HEK293 (cell line): ENCODE results near the gene GLG1.
A peak's percentile ranks its signal among the peaks of the same experiment; 100 is the strongest.
"Not testable (repeated sequence)": the region's sequence is repeated elsewhere in the genome, so short reads cannot be mapped to it uniquely, and the experiment has no call there.

ENCODE experiments used
- CTCF ChIA-PET: fragments of 350-600 bp; formaldehyde crosslinking; extraction: SDS; loops from one replicate; lab custom pipeline; 2021; ENCODE audit warnings: antibody characterized with exemption; lab: Yijun Ruan, JAX
- POLR2A ChIA-PET: fragments of 300-600 bp; formaldehyde crosslinking; extraction: SDS; loops from one replicate; lab custom pipeline; 2020; ENCODE audit warnings: antibody characterized with exemption, inconsistent platforms; lab: Yijun Ruan, JAX
- H3K27ac ChIP-seq: fragments of 200-500 bp; sonication (Bioruptor generic); 2 replicates; pipeline ENCODE4 v1.5.1; 2014; ENCODE audit warnings: low read depth, low read length, control low read depth, inconsistent platforms; ENCODE audit errors: extremely low read depth
- H3K36me3 ChIP-seq, 2 experiments: fragments of 200-500 bp in 1 of 2; sonication (Bioruptor generic) in 1 of 2; 1 replicate in 1 of 2; 2 replicates in 1 of 2; pipeline ENCODE4 v1.5.1; 2014 to 2017; ENCODE audit warnings: inconsistent platforms in 2 of 2, low read length in 2 of 2; ENCODE audit not compliant: control insufficient read depth in 2 of 2, insufficient read depth in 1 of 2
- H3K4me1 ChIP-seq: fragments of 200-500 bp; sonication (Bioruptor generic); 2 replicates; pipeline ENCODE4 v1.5.1; 2014; ENCODE audit warnings: mild to moderate bottlenecking, low read length, inconsistent platforms; ENCODE audit not compliant: control insufficient read depth, insufficient read depth
- H3K4me3 ChIP-seq: 2 replicates; pipeline ENCODE4 v1.5.1; 2011; ENCODE audit warnings: low read depth, mild to moderate bottlenecking, control low read depth, low read length, moderate library complexity
- H3K9me3 ChIP-seq: fragments of 200-500 bp; sonication (Bioruptor generic); 2 replicates; pipeline ENCODE4 v1.5.1; 2014; ENCODE audit warnings: low read depth, low read length, inconsistent platforms; ENCODE audit not compliant: control insufficient read depth, insufficient read depth
- GLI4 ChIP-seq: fragments of 450-650 bp; formaldehyde crosslinking; IDR thresholded peaks from 2 replicates; pipeline ENCODE4 v1.5.1; 2016; ENCODE audit warnings: missing biosample characterization, missing genetic modification characterization
- IKZF3 ChIP-seq: fragments of 450-650 bp; IDR thresholded peaks from 2 replicates; pipeline ENCODE4 v1.5.0; 2018; ENCODE audit warnings: missing biosample characterization, mild to moderate bottlenecking, missing genetic modification characterization, moderate library complexity
- PATZ1 ChIP-seq: fragments of 450-650 bp; formaldehyde crosslinking; IDR thresholded peaks from 2 replicates; pipeline ENCODE4 v1.5.1; 2016; ENCODE audit warnings: missing biosample characterization, missing genetic modification characterization
- SETDB1 ChIP-seq: IDR thresholded peaks from one replicate; pipeline ENCODE4 v1.6.1; 2017; ENCODE audit warnings: mild to moderate bottlenecking, low read length, moderate library complexity, mixed read lengths; ENCODE audit not compliant: insufficient read length
- ZNF184 ChIP-seq: fragments of 450-650 bp; IDR thresholded peaks from 2 replicates; pipeline ENCODE4 v1.5.1; 2018; ENCODE audit warnings: missing biosample characterization, mild to moderate bottlenecking, missing genetic modification characterization
- ZNF19 ChIP-seq: fragments of 450-650 bp; formaldehyde crosslinking; IDR thresholded peaks from 2 replicates; pipeline ENCODE4; 2016; ENCODE audit warnings: missing biosample characterization, missing genetic modification characterization, low read depth
- ZNF280D ChIP-seq: fragments of 450-650 bp; formaldehyde crosslinking; IDR thresholded peaks from 2 replicates; pipeline ENCODE4 v1.5.1; 2016; ENCODE audit warnings: missing biosample characterization, missing genetic modification characterization
- ZNF521 ChIP-seq: fragments of 450-650 bp; formaldehyde crosslinking; IDR thresholded peaks from 2 replicates; pipeline ENCODE4 v1.5.1; 2017; ENCODE audit warnings: missing biosample characterization, mild to moderate bottlenecking, missing genetic modification characterization
- ZNF610 ChIP-seq: fragments of 450-650 bp; formaldehyde crosslinking; IDR thresholded peaks from 2 replicates; pipeline ENCODE4 v1.5.1; 2016; ENCODE audit warnings: missing biosample characterization, missing genetic modification characterization, borderline replicate concordance
- ZNF777 ChIP-seq: fragments of 450-650 bp; formaldehyde crosslinking; IDR thresholded peaks from 2 replicates; pipeline ENCODE4 v1.5.1; 2017; ENCODE audit warnings: missing biosample characterization, missing genetic modification characterization, borderline replicate concordance
- ZSCAN16 ChIP-seq: fragments of 450-650 bp; formaldehyde crosslinking; IDR thresholded peaks from 2 replicates; pipeline ENCODE4 v1.5.1; 2016; ENCODE audit warnings: missing biosample characterization, missing genetic modification characterization

Gene GLG1

GRCh38 chr16:74524926-74525325 lies 82.0 kb downstream of the GLG1 start:
- Histone ChIP-seq H3K27ac (no peak overlapping the region), H3K4me3 (no peak overlapping the region), H3K36me3 (peaks cover 0 to 7% of the 10 kb centered on the region in 2 experiments; a peak in 2 of 3 replicates), H3K9me3 (no peaks in the 10 kb centered on the region), H3K4me1 (no peaks in the 10 kb centered on the region)
- TF ChIP-seq IKZF3 (tag by site-specific recombination): no peak
- TF ChIP-seq ZNF19 (tag by site-specific recombination): no peak
- no peak for TF ChIP-seq PATZ1
- no peak for TF ChIP-seq ZNF777 (tag by site-specific recombination)
- no peak for TF ChIP-seq ZNF610
- TF ChIP-seq ZNF280D (tag by site-specific recombination): no peak
- no peak for TF ChIP-seq ZNF521 (tag by site-specific recombination)
- ChIA-PET POLR2A (no interaction called here), CTCF (no interaction called here)

- no peaks in the 10 kb centered on the region for H3K4me1 ChIP-seq
- CTCF ChIA-PET: no interaction called here
Measured at GRCh38 chr16:74524117-74524516, 82.8 kb downstream of the GLG1 start.

GRCh38 chr16:74523706-74524105 lies 83.2 kb downstream of the GLG1 start:
- H3K36me3 ChIP-seq, H3K27ac ChIP-seq, H3K4me3 ChIP-seq, H3K4me1 ChIP-seq, CTCF ChIA-PET, H3K9me3 ChIP-seq, POLR2A ChIA-PET: not testable (repeated sequence)

More at GRCh38 chr16:74524117-74524516, 82.8 kb downstream of the GLG1 start:
- Histone ChIP-seq H3K4me3 (no peak overlapping the region), H3K9me3 (no peaks in the 10 kb centered on the region), H3K27ac (no peak overlapping the region), H3K36me3 (peaks cover 0 to 7% of the 10 kb centered on the region in 2 experiments; a peak in 2 of 3 replicates)
- no peak for TF ChIP-seq GLI4 (tag by site-specific recombination)
- peak; percentile 60 for TF ChIP-seq SETDB1
- POLR2A ChIA-PET: no interaction called here

- no peaks in the 10 kb centered on the region for H3K4me1 ChIP-seq
- ChIA-PET CTCF (no interaction called here), POLR2A (no interaction called here)
- H3K4me3 ChIP-seq: no peak overlapping the region
- H3K36me3 ChIP-seq: peaks cover 0 to 7% of the 10 kb centered on the region in 2 experiments; a peak in 2 of 3 replicates
- TF ChIP-seq ZSCAN16 (tag by site-specific recombination) (no peak), ZNF184 (tag by site-specific recombination) (no peak)
- no peak overlapping the region for H3K27ac ChIP-seq
- no peaks in the 10 kb centered on the region for H3K9me3 ChIP-seq
Measured at GRCh38 chr16:74522160-74522559, 84.8 kb downstream of the GLG1 start.
